ENCODE measurements around the gene CTNND2.
"Not testable (repeated sequence)": the region's sequence is repeated elsewhere in the genome, so short reads cannot be mapped to it uniquely, and the experiment has no call there.

CTNND2 gene

GRCh38 chr5:11432116-11432515, 472.1 kb downstream of the CTNND2 start:
- DNase-seq = peak; percentile 83 to 92

- peak; percentile 89 to 92 for DNase-seq
These were observed 475.0 kb downstream of the CTNND2 start for GRCh38 chr5:11429254-11429653.

GRCh38 chr5:11427569-11427968, 476.7 kb downstream of the CTNND2 start:
- no peak for DNase-seq

GRCh38 chr5:11426442-11426841, 477.8 kb downstream of the CTNND2 start:
- no peak for DNase-seq

- no peak for DNase-seq
These were observed 481.9 kb downstream of the CTNND2 start for GRCh38 chr5:11422342-11422741.

GRCh38 chr5:11420969-11421368, 483.3 kb downstream of the CTNND2 start:
- no peak for DNase-seq

- peak; percentile 28 to 40 for DNase-seq
These were observed 488.5 kb downstream of the CTNND2 start for GRCh38 chr5:11415751-11416150.

- DNase-seq = not testable (repeated sequence)
These were observed 489.5 kb downstream of the CTNND2 start for GRCh38 chr5:11414732-11415131.

- DNase-seq = no peak
These were observed 492.6 kb downstream of the CTNND2 start for GRCh38 chr5:11411621-11412020.

GRCh38 chr5:11407556-11408145, 496.6 kb downstream of the CTNND2 start:
- DNase-seq = peak; percentile 43 to 50

GRCh38 chr5:11400316-11400715, 503.9 kb downstream of the CTNND2 start:
- no peak for DNase-seq

- peak; percentile 16 to 44 for DNase-seq
These were observed 505.5 kb downstream of the CTNND2 start for GRCh38 chr5:11398728-11399127.

GRCh38 chr5:11397549-11397948, 506.7 kb downstream of the CTNND2 start:
- DNase-seq = no peak

GRCh38 chr5:11396917-11397316, 507.3 kb downstream of the CTNND2 start:
- no peak for DNase-seq

GRCh38 chr5:11394933-11395332, 509.3 kb downstream of the CTNND2 start:
- no peak for DNase-seq

GRCh38 chr5:11390291-11390767, 513.9 kb downstream of the CTNND2 start:
- DNase-seq = peak; percentile 23 to 68

GRCh38 chr5:11387382-11387781, 516.9 kb downstream of the CTNND2 start:
- DNase-seq = no peak

- DNase-seq = no peak
These were observed 517.8 kb downstream of the CTNND2 start for GRCh38 chr5:11386398-11386797.

- DNase-seq = peak; percentile 94 to 97
These were observed 518.3 kb downstream of the CTNND2 start for GRCh38 chr5:11385901-11386293.

GRCh38 chr5:11385251-11385900, 518.9 kb downstream of the CTNND2 start:
- DNase-seq = peak; percentile 62 to 67

GRCh38 chr5:11384441-11385250, 519.6 kb downstream of the CTNND2 start:
- DNase-seq = peak in 1 of 2 experiments; percentile 67

- peak; percentile 62 to 77 for DNase-seq
These were observed 520.6 kb downstream of the CTNND2 start for GRCh38 chr5:11383506-11384095.

GRCh38 chr5:11378461-11378860, 525.8 kb downstream of the CTNND2 start:
- peak; percentile 15 to 70 for DNase-seq

All from NCI-H446 (cell line).